ENCODE measurements around the gene SCFD1. TPM values are rescaled to one million over a fixed set of nuclear protein-coding genes. Genes with fewer than 3 reads are reported as not detected.
A peak's percentile ranks its signal among the peaks of the same experiment; 100 is the strongest.
"Not testable (repeated sequence)": the region's sequence is repeated elsewhere in the genome, so short reads cannot be mapped to it uniquely, and the experiment has no call there.

Gene SCFD1
- total RNA-seq, 6 donors from 2014 or later = 26.1 to 132 (median 66.2) TPM

DNA sequence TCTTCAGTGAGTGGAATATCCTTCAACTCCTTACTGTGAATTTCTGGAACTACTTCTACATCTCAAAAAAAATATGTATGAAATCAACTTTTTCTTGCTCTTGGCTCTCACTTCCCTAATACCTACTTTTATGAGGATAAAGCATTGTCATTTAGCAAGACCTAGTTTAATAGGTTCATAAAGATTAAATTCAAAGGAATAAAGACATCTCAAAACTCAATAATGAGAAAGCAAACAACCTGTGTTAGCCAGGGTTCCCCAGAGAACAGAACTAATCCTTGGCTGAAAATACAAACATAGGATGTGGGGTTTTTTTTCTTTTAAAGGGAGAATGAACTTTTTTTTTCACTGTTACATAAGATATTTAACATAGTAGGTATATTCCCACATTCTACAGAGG is 57.9 kb downstream of the SCFD1 start:
- ATAC-seq (ENCODE audit: low FRiP score in 2 of 2) = no peak
- Histone ChIP-seq H3K27me3 (no peaks in the 10 kb centered on the region), H3K4me1 (no peaks in the 10 kb centered on the region), H3K36me3 (peaks cover 0 to 49% (median 10%) of the 10 kb centered on the region in 4 donors), H3K9me3 (no peaks in the 10 kb centered on the region), H3K4me3 (no peak overlapping the region), H3K27ac (no peak overlapping the region)
- no peak for DNase-seq
- TF ChIP-seq POLR2A (IDR thresholded peaks at IDR 0.05) (no peak), EP300 (IDR thresholded peaks at IDR 0.05) (no peak), POLR2AphosphoS5 (IDR thresholded peaks at IDR 0.05) (no peak)
- TF ChIP-seq, protein P1, sequence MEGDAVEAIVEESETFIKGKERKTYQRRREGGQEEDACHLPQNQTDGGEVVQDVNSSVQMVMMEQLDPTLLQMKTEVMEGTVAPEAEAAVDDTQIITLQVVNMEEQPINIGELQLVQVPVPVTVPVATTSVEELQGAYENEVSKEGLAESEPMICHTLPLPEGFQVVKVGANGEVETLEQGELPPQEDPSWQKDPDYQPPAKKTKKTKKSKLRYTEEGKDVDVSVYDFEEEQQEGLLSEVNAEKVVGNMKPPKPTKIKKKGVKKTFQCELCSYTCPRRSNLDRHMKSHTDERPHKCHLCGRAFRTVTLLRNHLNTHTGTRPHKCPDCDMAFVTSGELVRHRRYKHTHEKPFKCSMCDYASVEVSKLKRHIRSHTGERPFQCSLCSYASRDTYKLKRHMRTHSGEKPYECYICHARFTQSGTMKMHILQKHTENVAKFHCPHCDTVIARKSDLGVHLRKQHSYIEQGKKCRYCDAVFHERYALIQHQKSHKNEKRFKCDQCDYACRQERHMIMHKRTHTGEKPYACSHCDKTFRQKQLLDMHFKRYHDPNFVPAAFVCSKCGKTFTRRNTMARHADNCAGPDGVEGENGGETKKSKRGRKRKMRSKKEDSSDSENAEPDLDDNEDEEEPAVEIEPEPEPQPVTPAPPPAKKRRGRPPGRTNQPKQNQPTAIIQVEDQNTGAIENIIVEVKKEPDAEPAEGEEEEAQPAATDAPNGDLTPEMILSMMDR (IDR thresholded peaks at IDR 0.05) = no peak

DNA sequence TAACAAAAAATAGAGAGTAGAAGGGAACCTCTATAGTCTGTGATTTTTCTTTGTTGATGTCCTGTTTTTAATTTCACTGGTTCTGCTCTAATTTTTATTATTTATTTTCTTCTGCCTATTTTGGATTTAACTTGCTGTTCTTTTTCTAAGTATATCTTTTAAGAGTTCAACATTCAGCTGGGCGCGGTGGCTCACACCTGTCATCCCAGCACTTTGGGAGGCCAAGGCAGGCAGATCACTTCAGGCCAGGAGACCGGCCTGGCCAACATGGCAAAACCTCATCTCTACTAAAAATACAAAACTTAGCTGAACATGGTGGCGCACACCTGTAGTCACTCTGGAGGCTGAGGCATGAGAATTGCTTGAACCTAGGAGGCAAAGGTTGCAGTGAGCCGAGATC is 58.7 kb downstream of the SCFD1 start:
- 99 to 100% methylated on average over 5 of the region's 5 CpGs for WGBS, 2 donors

GRCh38 chr14:30681752-30682355 is 59.7 kb downstream of the SCFD1 start:
- 89 to 94% methylated on average over 2 of the region's 2 CpGs for WGBS, 2 donors
- no peak for ATAC-seq (ENCODE audit: low FRiP score in 2 of 2)
- TF ChIP-seq, protein P1 (IDR thresholded peaks at IDR 0.05) = no peak
- TF ChIP-seq POLR2A (IDR thresholded peaks at IDR 0.05) (no peak), POLR2AphosphoS5 (IDR thresholded peaks at IDR 0.05) (no peak), EP300 (IDR thresholded peaks at IDR 0.05) (no peak)
- Histone ChIP-seq H3K4me1 (no peaks in the 10 kb centered on the region), H3K9me3 (no peaks in the 10 kb centered on the region), H3K27me3 (no peaks in the 10 kb centered on the region), H3K4me3 (no peak overlapping the region), H3K36me3 (peaks cover 0 to 37% (median 3%) of the 10 kb centered on the region in 4 donors), H3K27ac (no peak overlapping the region)
- no peak for DNase-seq

More for the DNA sequence above, 58.7 kb downstream of the SCFD1 start:
- H3K36me3 ChIP-seq = peaks cover 0 to 44% (median 7%) of the 10 kb centered on the region in 4 donors
- not testable (repeated sequence) for H3K4me3 ChIP-seq; H3K27me3 ChIP-seq; ATAC-seq (ENCODE audit: low FRiP score in 2 of 2); H3K4me1 ChIP-seq; H3K27ac ChIP-seq; H3K9me3 ChIP-seq
- peak in 1 of 2 donors; percentile 17 for DNase-seq

GRCh38 chr14:30690487-30691355 is 68.6 kb downstream of the SCFD1 start:
- peak overlapping the region; percentile 16 to 70 (median 66) for H3K27ac ChIP-seq
- DNase-seq = peak in 1 of 2 donors; percentile 22
- H3K9me3 ChIP-seq; H3K36me3 ChIP-seq; ATAC-seq (ENCODE audit: low FRiP score in 2 of 2); H3K4me1 ChIP-seq; H3K27me3 ChIP-seq: not testable (repeated sequence)
- WGBS, 2 donors = 56 to 64% methylated on average over 11 to 15 of the region's 28 CpGs
- H3K4me3 ChIP-seq = peak overlapping the region in 3 of 4 donors; percentile 25 to 48 (median 36)
- TF ChIP-seq, protein P1 (IDR thresholded peaks at IDR 0.05) = peak in 5 of 6 experiments; percentile 10 to 34 (median 25)
- peak in 1 of 4 donors; percentile 28 for TF ChIP-seq POLR2A (IDR thresholded peaks at IDR 0.05)

DNA sequence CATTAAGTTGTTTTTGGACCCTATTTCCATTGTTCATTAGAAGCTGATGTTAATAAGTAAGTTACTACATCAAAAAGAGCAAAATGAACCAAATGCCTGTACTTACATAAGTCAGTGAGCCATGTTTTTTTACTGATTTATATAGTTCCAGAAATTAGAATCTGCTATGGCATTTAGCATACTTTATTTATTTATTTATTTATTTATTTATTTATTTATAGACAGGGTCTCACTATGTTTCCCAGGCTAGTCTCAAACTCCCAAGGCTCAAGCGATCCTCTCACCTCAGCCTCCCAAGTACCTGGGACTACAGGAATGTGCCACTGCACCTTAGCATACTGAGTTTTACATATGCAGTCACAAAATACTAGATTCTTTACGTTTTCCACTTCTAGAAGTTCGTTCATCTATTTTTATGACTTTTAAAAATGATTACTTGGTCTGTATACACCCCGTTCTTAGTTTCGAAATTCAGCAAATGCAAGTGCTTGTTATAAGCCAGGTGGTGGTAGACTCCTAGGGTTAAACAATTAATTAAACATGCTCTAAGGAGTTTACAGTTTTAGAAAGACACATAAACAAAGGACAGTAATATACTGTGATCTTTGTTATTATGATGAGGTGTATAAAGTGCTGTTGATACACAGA is 69.8 kb downstream of the SCFD1 start:
- DNase-seq = no peak
- no peaks in the 10 kb centered on the region for H3K4me1 ChIP-seq
- peak overlapping the region in 1 of 4 donors; percentile 65 for H3K27ac ChIP-seq
- H3K4me3 ChIP-seq = no peak overlapping the region
- 92 to 94% methylated on average over 5 of the region's 5 CpGs for WGBS, 2 donors
- no peak for TF ChIP-seq EP300 (IDR thresholded peaks at IDR 0.05)
- no peak for TF ChIP-seq POLR2AphosphoS5 (IDR thresholded peaks at IDR 0.05)
- TF ChIP-seq POLR2A (IDR thresholded peaks at IDR 0.05) = no peak
- TF ChIP-seq, protein P1 (IDR thresholded peaks at IDR 0.05) = no peak
- no peaks in the 10 kb centered on the region for H3K9me3 ChIP-seq
- H3K27me3 ChIP-seq = no peaks in the 10 kb centered on the region
- ATAC-seq (ENCODE audit: low FRiP score in 2 of 2) = no peak
- H3K36me3 ChIP-seq = peaks cover 0 to 20% (median 2%) of the 10 kb centered on the region in 4 donors

Data from upper lobe of left lung (tissue), 6 donors.